WTC11 (cell line): ENCODE results near the gene IFNG.

Experiments used
- ATF3 ChIP-seq: sonication (generic); formaldehyde crosslinking; conservative IDR thresholded peaks from 2 replicates; pipeline ENCODE4 v1.8.1; 2022; ENCODE audit warnings: mild to moderate bottlenecking, missing genetic modification reagents
- CTCF ChIP-seq: fragments of 200-600 bp; IDR thresholded peaks from 2 replicates; pipeline ENCODE4 v1.8.0; 2022; ENCODE audit warnings: antibody characterized with exemption
- E2F1 ChIP-seq: sonication (generic); formaldehyde crosslinking; IDR thresholded peaks from 2 replicates; pipeline ENCODE4 v1.8.0; 2022; ENCODE audit warnings: mild to moderate bottlenecking, missing genetic modification reagents
- GTF2I ChIP-seq: fragments of 250-450 bp; sonication (Bioruptor Pico); conservative IDR thresholded peaks from 2 replicates; pipeline ENCODE4 v1.4.0; 2021; ENCODE audit warnings: mild to moderate bottlenecking
- NFYB ChIP-seq: sonication (generic); formaldehyde crosslinking; conservative IDR thresholded peaks from 2 replicates; pipeline ENCODE4 v1.8.0; 2022; ENCODE audit warnings: low read depth, missing genetic modification reagents
- TCF7 ChIP-seq: sonication (generic); formaldehyde crosslinking; IDR thresholded peaks from 2 replicates; pipeline ENCODE4 v1.8.0; 2022; ENCODE audit warnings: mild to moderate bottlenecking, low read depth, missing genetic modification reagents, moderate library complexity
- TEAD1 ChIP-seq: sonication (generic); formaldehyde crosslinking; IDR thresholded peaks from 2 replicates; pipeline ENCODE4 v1.8.0; 2022; ENCODE audit warnings: mild to moderate bottlenecking, missing genetic modification reagents
- ZNF263 ChIP-seq: sonication (generic); formaldehyde crosslinking; IDR thresholded peaks from 2 replicates; pipeline ENCODE4 v1.8.1; 2022; ENCODE audit warnings: low read depth, mild to moderate bottlenecking, moderate library complexity, missing genetic modification reagents

GRCh38 chr12:68178774-68179439 is 19.4 kb upstream of the IFNG start:
- TF ChIP-seq CTCF = no peak
- no peak for TF ChIP-seq TCF7
- no peak for TF ChIP-seq TEAD1 (CRISPR knock-in tag)
- TF ChIP-seq E2F1 = no peak
- TF ChIP-seq GTF2I (CRISPR knock-in tag) = no peak
- no peak for TF ChIP-seq NFYB
- TF ChIP-seq ZNF263 = no peak
- no peak for TF ChIP-seq ATF3
